ENCODE results near the gene MRAP.

The MRAP gene

DNA sequence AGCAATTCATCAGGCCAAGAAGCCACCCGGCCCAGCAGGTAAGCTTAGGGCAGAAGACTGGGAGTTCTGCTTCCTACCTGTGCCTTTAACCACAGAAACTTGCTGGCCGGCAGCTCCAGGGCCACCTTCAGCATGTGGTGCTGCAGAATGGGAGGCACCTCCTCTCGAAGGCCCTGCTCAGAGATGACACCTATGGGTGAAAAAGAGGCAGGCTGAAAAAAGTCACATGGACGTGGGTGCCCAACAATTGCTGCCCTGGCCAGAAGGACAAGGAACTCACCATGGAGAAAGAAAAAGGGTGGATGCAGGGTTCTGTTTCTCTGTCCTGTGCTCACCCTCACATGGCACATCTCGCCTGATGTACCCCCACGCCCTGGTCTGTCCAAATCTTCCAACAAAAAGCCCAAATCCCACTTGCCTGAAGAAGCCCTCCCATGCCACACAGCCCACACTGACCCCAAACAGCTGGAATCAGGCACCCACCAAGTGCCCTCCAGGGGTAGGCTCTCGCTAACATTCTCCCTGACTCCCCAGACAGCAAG is 61.1 kb downstream of the MRAP start:
- intact Hi-C loops (cut with DNase I), result no loop called here

DNA sequence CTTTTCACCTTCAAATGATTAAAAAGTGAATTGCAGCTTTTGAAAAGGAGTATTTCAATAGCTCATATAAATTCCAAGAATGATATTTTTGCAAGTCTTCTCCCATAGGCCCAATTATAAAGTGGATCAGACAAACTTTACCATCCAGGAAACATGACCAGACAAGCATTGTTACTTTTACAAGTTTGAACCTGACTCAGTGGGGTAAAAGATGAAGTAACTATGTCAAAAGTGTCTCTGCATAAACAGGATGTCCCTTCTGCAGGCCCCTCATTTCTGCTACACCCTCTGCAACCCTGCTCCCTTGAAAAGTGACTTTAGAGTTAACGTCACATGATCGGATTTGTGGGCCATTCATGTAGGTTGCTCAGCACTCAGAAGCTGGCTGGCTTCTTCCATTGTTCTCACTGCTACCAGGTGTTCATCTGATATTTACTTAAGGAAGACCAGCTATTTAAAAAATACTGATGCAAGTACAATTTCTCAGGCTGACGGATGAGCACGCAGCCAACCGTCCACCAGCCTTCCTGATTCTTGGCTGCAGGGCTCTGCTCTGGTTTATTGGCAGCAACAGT is 61.8 kb downstream of the MRAP start:
- intact Hi-C loops (cut with DNase I), result no loop called here
- no peak for DNase-seq

More for the DNA sequence above, 61.1 kb downstream of the MRAP start:
- peak in 13 of 42 donors; percentile 22 to 61 (median 42) for DNase-seq

All from head of caudate nucleus (tissue), 42 donors.